Prostate gland (tissue), 2 donors: ENCODE data around the gene LSAMP.

Experiments
- POLR2A ChIP-seq: fragments of 450-650 bp; IDR thresholded peaks from one replicate; pipeline ENCODE4 v1.6.1; 2016; ENCODE audit warnings: antibody characterized with exemption, mild to moderate bottlenecking
- POLR2AphosphoS5 ChIP-seq: sonication (generic); formaldehyde crosslinking; IDR thresholded peaks from one replicate; pipeline ENCODE4 v1.6.1; 2017; ENCODE audit warnings: antibody characterized with exemption
- TF ChIP-seq, protein P1 (sequence below), 4 experiments: fragments of 200-600 bp in 2 of 4; fragments of 450-650 bp in 2 of 4; sonication (generic) in 2 of 4; IDR thresholded peaks; 1 replicate in 3 of 4; 2 replicates in 1 of 4; pipeline ENCODE4 v1.5.1; 2016 to 2019; ENCODE audit warnings: antibody characterized with exemption in 4 of 4, mild to moderate bottlenecking in 2 of 4, moderate library complexity in 2 of 4

GRCh38 chr3:115930168-115930567, 515.1 kb downstream of the LSAMP start:
- TF ChIP-seq POLR2A (no peak), POLR2AphosphoS5 (no peak)
- TF ChIP-seq, protein P1, sequence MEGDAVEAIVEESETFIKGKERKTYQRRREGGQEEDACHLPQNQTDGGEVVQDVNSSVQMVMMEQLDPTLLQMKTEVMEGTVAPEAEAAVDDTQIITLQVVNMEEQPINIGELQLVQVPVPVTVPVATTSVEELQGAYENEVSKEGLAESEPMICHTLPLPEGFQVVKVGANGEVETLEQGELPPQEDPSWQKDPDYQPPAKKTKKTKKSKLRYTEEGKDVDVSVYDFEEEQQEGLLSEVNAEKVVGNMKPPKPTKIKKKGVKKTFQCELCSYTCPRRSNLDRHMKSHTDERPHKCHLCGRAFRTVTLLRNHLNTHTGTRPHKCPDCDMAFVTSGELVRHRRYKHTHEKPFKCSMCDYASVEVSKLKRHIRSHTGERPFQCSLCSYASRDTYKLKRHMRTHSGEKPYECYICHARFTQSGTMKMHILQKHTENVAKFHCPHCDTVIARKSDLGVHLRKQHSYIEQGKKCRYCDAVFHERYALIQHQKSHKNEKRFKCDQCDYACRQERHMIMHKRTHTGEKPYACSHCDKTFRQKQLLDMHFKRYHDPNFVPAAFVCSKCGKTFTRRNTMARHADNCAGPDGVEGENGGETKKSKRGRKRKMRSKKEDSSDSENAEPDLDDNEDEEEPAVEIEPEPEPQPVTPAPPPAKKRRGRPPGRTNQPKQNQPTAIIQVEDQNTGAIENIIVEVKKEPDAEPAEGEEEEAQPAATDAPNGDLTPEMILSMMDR (IDR thresholded peaks at IDR 0.05), result no peak
